ENCODE data around the gene MT1H. TPM values are rescaled to one million over a fixed set of nuclear protein-coding genes. Genes with fewer than 3 reads are reported as not detected.

Gene MT1H
- total RNA-seq, 1 experiment from 2014 or later, result not detected

- no peak for TF ChIP-seq CTCF (IDR thresholded peaks at IDR 0.05; ENCODE audit: insufficient read depth in 1 of 2, low read depth in 1 of 2, low read length in 1 of 2, severe bottlenecking in 1 of 2, unreplicated experiment in 1 of 2)
- Histone ChIP-seq H3K36me3 (ENCODE audit: control insufficient read depth, insufficient read depth, low read length) (no peaks in the 10 kb centered on the region), H3K4me3 (ENCODE audit: low read depth, low read length) (no peak overlapping the region), H3K27me3 (replicated peaks; ENCODE audit: control insufficient read depth, insufficient read depth, low read length) (no peaks in the 10 kb centered on the region), H3K4me1 (no peaks in the 10 kb centered on the region), H3K9me3 (peaks cover 9% of the 10 kb centered on the region)
- peaks cover 10% of the 10 kb centered on the region for H3K4me1 Mint-ChIP-seq (ENCODE audit: low read depth, unreplicated experiment)
- ChIA-PET POLR2A (no interaction called here), CTCF (interaction anchor here (1.2 kb wide), 1 partner anchor 94 kb away, joined by 3 read pairs; no protein-coding TSS in a partner anchor)
- H3K27me3 Mint-ChIP-seq (ENCODE audit: insufficient read depth, unreplicated experiment), result no peaks in the 10 kb centered on the region
- H3K4me3 Mint-ChIP-seq (ENCODE audit: unreplicated experiment), result no peak overlapping the region
- no peak for DNase-seq
- peaks cover 15% of the 10 kb centered on the region for H3K9me3 Mint-ChIP-seq (ENCODE audit: unreplicated experiment)
- H3K36me3 Mint-ChIP-seq (ENCODE audit: insufficient read depth, unreplicated experiment), result no peaks in the 10 kb centered on the region
- no peak overlapping the region for H3K27ac Mint-ChIP-seq (ENCODE audit: unreplicated experiment)
- intact Hi-C loops (cut with micrococcal nuclease; ENCODE audit: unreplicated experiment), result no loop called here
- BruUV-seq (replicated peaks), result no TSS peak
These were observed 28.0 kb downstream of the MT1H start for GRCh38 chr16:56697456-56698155.

- CTCF ChIA-PET, result interaction anchor here (0.6 to 3.1 kb wide), 5 partner anchors 8 to 249 kb away, joined by 3 to 95 read pairs (median 4); partner anchors contain the start of genes NUDT21 and OGFOD1
These were observed 30.6 kb downstream of the MT1H start for GRCh38 chr16:56700195-56700594.

More at GRCh38 chr16:56700195-56700594, 30.6 kb downstream of the MT1H start:
- Mint-ChIP-seq H3K27me3 (ENCODE audit: insufficient read depth, unreplicated experiment) (no peaks in the 10 kb centered on the region), H3K9me3 (ENCODE audit: unreplicated experiment) (peaks cover 15% of the 10 kb centered on the region), H3K4me3 (ENCODE audit: unreplicated experiment) (no peak overlapping the region), H3K27ac (ENCODE audit: unreplicated experiment) (no peak overlapping the region), H3K4me1 (ENCODE audit: low read depth, unreplicated experiment) (peaks cover 4% of the 10 kb centered on the region), H3K36me3 (ENCODE audit: insufficient read depth, unreplicated experiment) (no peaks in the 10 kb centered on the region)
- H3K36me3 ChIP-seq (ENCODE audit: control insufficient read depth, insufficient read depth, low read length), result no peaks in the 10 kb centered on the region
- H3K4me3 ChIP-seq (ENCODE audit: low read depth, low read length), result no peak overlapping the region
- peaks cover 9% of the 10 kb centered on the region for H3K9me3 ChIP-seq
- intact Hi-C loops (cut with micrococcal nuclease; ENCODE audit: unreplicated experiment), result loop anchor here (5.0 kb wide), 1 partner anchor 43 kb away; the partner anchor contains the start of gene MT1F
- no TSS peak for BruUV-seq (replicated peaks)
- POLR2A ChIA-PET, result interaction anchor here (0.5 to 0.7 kb wide), 2 partner anchors 15 to 43 kb away, joined by 3 to 5 read pairs; no protein-coding TSS in a partner anchor
- DNase-seq, result no peak
- no peaks in the 10 kb centered on the region for H3K27me3 ChIP-seq (replicated peaks; ENCODE audit: control insufficient read depth, insufficient read depth, low read length)
- TF ChIP-seq CTCF (IDR thresholded peaks at IDR 0.05; ENCODE audit: insufficient read depth in 1 of 2, low read depth in 1 of 2, low read length in 1 of 2, severe bottlenecking in 1 of 2, unreplicated experiment in 1 of 2), result no peak
- H3K4me1 ChIP-seq, result no peaks in the 10 kb centered on the region
